Astrocyte (in vitro differentiated cells and primary cell): ENCODE measurements around the gene RNU6-1.

Experiments
- CTCF ChIP-seq: IDR thresholded peaks from 2 replicates; pipeline ENCODE4 v1.5.1; 2011; ENCODE audit warnings: low read depth, mild to moderate bottlenecking, inconsistent platforms, low read length, moderate library complexity; ENCODE audit not compliant: insufficient read depth
- EZH2 ChIP-seq: IDR thresholded peaks from 2 replicates; pipeline ENCODE4 v1.6.1; 2012; ENCODE audit warnings: mild to moderate bottlenecking, low read length, inconsistent platforms; ENCODE audit not compliant: insufficient read depth

- TF ChIP-seq CTCF (no peak), EZH2 (no peak)
These were observed 25.5 kb upstream of the RNU6-1 start for GRCh38 chr15:67865331-67865730.
